Left lobe of liver (tissue), 2 donors: ENCODE measurements around the gene ARL9. TPM values are rescaled to one million over a fixed set of nuclear protein-coding genes. Genes with fewer than 3 reads are reported as not detected.
"Not testable (repeated sequence)": the region's sequence is repeated elsewhere in the genome, so short reads cannot be mapped to it uniquely, and the experiment has no call there.

Source experiments
- ATAC-seq: fragments of 200-7000 bp; cut with Tn5 transposase; one replicate; pipeline ENCODE4 v1.9.1; 2020; ENCODE audit warnings: mild to moderate bottlenecking, moderate library complexity
- DNase-seq: peaks from one replicate; pipeline ENCODE4 v3.0.0-alpha.2; 2020; ENCODE audit warnings: low spot score
- total RNA-seq: library from RNA; stranded (reverse); gene quantifications from one replicate; pipeline ENCODE4 v1.2.1, GENCODE V29; 2021
- donor health status: DM: no; HTN: no; CAD: no; lungs with moderate emphysema.
- donor health status: DM: no; HTN: yes; CAD: no.

Gene ARL9, protein sequence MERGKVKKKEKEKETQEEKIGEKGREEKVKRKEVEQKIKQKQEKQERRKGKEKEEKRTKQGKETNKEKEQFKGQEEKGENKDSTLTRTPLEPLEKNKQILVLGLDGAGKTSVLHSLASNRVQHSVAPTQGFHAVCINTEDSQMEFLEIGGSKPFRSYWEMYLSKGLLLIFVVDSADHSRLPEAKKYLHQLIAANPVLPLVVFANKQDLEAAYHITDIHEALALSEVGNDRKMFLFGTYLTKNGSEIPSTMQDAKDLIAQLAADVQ
- total RNA-seq, result 0.13 TPM

DNA sequence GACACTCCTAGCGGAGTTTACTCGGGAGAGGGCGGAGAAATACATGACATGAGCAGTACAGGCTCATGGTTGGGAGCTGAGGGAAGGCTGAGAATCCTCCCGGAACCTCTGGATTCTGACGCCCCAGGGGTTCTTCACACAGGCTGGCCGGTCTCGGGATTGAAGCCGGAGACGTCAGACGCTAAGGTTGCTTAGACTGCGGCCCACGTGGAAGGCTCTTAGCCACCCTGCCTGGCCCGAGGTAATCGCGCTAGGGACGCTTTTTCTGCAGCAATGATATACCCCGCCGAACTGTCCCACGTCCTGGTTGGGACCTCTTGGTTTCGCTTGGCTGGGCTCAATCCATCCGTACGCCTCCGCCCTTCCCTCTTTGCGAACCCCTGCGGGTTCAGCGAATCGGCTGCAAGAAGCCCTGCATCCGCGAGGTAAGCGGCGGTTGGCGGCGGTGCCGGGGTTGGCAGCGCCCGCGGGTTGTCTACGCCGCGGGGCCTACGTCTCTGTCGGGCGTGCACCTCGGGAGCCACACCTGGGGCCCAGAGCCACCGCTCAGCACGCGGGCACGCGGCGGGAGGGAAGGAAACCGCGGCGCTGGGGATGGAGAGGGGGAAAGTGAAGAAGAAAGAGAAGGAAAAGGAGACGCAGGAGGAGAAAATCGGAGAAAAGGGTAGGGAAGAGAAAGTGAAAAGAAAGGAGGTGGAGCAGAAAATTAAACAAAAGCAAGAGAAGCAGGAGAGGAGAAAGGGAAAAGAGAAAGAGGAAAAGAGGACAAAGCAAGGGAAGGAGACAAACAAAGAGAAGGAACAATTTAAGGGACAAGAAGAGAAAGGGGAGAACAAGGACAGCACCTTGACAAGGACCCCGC, at the start of gene ARL9:
ARL9 (plus strand) TSS at position 523 of the 862 bp plus-strand sequence; CDS start at position 595, 72 bp downstream.
- ATAC-seq (peak; percentile 92), DNase-seq (peak; percentile 53)

DNA sequence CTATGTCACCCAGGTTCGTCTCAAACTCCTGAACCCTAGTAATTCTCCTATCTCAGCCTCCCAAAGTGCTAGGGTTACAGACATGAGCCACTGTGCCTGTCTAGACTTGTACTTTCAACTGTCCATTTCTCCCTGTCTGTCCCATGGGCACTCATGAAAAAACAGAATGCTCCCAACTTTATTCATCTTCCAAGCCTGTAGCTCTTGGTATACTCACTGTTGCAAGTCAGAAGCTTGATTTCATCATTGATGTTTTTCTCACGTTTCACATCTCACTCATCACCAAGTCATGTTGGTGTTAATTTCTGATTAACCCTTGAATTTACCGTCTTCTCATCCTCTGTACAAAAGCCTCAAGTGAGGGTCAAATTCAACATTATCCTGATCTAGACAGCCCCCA, 45.5 kb upstream of the ARL9 start:
- ATAC-seq (no peak), DNase-seq (no peak)

DNA sequence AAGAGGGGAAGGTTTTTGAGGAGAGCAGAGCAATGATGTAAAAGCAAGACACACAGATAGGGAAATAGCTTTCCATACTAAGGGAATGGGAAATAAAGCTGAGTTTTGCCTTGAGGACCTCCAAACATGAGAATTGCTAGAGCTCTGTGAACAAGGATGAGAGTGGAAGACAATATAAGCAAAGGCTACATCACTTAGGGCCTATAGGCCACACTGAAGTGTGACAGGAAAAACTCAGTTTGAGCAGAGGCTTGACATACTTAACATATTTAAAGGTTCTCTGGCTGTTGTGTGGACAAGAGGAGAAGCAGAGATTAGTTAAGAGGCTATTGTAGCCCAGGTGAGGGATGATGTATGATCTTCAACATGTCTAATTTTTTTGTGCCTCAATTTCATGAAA, 43.4 kb upstream of the ARL9 start:
- ATAC-seq (no peak), DNase-seq (no peak)

DNA sequence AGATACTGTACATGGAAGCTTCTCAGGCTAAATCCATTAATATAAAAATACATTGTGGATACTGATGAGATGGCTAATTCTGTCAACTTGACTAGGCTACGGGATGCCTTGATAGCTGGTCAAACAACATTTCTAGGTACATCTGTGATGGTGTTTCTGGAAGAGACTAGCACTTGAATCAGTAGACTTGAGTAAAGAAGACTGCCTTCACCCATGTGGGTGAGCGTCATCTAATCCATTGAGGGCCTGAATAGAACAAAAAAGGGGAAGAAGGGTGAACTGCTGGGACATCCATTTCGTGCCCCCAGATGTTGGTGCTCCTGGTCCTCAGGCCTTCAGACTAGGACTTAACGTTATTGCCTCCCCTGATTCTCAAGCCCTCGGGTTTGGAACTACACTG, 41.9 kb upstream of the ARL9 start:
- no peak for ATAC-seq
- DNase-seq, result no peak

DNA sequence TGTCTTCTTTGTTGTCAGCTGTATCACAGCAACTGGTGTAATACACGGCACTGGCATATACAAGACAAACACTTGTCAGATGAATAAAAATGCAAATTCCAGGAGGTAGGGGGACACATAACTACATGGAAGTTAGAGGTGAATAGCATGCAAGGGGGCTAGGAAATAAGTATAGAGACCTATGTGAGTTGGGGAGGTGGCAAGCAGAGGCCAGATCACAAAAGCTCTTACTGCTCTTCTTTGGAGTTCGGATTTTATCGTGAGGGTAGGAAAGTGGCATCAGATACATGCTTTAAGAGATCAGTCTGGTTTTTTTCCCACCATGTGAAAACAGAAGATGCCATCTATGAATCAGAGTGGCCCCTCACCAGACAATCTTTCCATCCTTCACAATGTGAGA, 41.0 kb upstream of the ARL9 start:
- ATAC-seq, result no peak
- no peak for DNase-seq

DNA sequence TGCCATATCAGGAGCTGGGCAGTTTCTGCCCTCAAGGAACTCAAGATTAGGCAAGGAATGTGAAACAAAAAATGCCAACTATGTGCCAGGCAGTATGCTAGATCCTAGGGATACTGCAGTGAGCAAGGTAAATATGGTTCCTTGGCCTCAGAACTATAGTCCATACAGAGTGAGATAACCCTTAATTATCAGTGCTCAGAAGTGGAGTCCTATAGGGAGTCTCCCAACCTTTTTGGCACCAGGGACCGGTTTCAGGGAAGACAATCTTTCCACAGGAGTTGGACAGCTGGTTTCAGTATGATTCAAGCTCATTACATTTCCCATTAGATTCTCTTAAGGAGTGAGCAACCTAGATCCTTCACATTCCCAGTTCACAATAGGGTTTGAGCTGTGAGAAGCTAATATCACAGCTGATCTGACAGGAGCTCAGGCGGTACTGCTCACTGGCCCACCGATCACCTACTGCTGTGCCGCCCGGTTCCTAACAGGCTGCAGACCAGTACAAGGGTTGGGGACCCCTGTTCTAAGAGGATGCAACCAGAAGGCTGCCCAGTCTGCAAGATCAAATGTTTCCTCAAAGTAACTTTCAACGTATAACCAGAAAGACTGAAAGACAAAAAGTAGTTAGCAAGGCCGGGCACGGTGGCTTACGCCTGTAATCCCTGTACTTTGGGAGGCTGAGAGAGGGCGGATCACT, 39.8 kb upstream of the ARL9 start:
- ATAC-seq (no peak), DNase-seq (no peak)

DNA sequence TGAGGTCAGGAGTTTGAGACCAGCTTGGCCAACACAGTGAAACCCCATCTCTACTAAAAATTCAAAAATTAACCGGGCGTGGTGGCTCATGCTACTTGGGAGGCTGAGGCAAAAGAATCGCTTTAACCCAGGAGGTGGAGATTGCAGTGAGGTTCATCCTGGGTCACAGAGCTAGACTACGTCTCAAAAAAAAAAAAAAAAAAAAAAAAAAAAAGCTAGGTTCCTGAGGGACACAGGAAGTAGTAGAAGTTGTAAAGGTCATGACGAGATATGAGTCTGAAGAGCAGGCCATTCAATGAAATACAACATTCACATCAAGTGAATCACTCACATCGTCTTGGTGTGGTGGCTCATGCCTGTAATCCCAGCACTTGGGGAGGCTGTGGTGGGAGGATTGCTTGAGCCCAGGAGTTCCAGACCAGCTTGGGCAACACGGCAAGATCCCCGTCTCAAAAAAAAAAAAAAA, 39.3 kb upstream of the ARL9 start:
- not testable (repeated sequence) for ATAC-seq, DNase-seq

DNA sequence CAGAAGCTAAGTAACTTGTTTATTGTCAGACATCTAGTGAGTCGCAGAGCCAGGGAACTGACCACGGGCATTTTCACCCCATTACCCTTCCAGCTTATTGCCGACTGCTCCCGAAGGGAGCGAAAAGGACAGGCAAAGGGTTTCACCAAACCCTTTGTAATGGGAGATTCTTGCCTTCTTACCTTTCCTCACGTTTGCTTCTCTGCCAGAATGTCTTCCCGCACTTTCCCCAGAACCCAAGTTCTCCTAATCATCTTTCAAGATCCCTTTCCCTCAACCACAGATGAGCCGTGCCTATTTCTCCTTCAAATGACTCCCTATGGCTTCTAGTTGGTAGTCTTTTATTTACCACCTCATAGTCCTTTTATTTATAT, 38.7 kb upstream of the ARL9 start:
- ATAC-seq (no peak), DNase-seq (no peak)

DNA sequence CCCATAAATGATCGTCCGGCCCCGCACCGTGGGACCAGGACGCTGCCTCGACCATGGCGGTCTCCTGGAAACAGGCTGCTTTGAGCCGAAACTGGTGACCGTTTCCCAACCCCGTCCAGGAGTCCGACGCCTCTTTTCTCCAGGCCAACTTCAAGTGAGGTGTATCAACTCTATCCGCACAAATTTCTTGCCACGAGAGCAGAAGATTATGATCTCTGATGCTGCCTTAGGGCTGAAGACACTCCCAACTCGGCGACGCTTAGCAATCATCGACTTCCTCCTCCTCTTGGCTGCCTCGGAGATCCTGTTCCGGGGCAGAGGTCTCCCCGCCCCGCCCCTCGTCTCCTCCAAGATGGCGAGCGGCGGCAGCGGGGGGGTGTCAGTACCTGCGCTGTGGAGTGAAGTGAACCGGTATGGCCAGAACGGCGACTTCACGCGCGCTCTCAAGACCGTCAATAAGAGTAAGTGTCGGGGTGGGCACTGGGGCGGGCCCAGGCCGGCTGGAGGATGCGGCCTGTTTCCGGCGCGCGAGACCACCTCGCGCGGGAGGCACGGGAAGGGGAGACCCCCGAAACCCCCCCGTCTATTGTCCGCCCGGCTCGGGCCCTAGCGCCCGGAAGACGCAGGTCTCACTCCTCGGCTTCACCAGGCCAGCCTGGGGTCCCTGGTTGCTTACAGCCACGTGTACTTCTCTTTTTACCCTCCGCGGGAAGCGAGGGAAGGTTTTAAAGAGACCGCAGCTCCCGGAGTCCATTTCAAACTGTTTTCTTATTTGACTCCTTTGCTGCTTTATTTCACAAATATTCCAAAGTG, 38.1 kb upstream of the ARL9 start, which contains the start of gene SRP72:
SRP72 (plus strand) TSS at position 334 of the 813 bp plus-strand sequence; CDS start at position 353, 19 bp downstream.
- DNase-seq, result peak; percentile 85
- ATAC-seq, result peak; percentile 98

DNA sequence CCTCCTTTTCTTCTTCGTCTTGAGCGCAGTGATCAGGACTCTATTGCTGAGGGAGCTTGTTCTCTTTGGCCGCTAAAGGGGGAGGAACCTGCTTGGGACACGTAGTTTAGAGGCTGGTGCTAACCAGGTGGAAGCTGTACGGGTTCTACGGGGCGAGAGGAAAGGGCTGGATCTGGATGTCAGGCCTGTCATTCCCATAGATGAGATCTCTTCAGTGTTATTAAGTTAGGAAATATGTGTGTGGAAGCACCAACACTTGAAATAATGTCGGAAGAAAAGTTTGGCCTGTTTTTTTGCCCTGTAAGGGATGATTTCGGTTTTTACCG, 37.5 kb upstream of the ARL9 start:
- ATAC-seq, result peak; percentile 82
- no peak for DNase-seq

DNA sequence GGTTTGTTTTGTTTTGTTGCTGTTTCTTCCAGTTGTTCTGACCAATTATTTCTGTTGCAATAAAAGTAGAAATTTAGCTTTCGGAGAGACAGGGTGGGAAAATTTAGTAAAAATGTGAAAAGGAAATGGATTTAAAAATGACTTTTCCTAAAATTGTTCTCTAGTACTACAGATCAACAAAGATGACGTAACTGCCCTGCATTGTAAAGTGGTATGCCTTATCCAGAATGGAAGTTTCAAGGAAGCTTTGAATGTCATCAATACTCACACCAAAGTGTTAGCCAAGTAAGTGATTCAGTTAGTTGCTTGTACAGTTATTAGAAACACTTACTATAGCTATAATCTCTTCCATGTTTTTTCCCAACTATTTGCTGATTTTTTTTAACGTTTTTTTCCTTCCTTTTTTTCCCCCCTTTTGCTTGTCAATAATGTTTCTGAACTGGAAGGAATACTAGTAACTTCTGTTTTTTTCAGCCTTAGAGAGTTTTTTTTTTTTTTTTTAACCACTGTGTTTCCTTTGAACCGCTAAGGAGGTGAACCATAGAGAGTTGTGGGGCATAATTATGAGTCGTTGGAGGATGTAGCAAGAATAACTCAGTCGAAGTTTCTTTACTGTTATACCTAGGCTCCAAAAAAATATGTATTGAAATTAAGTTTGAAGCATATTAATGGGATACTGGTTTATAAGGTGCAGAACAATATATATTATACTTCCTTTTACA, 35.9 kb upstream of the ARL9 start:
- DNase-seq, result no peak
- ATAC-seq, result no peak

DNA sequence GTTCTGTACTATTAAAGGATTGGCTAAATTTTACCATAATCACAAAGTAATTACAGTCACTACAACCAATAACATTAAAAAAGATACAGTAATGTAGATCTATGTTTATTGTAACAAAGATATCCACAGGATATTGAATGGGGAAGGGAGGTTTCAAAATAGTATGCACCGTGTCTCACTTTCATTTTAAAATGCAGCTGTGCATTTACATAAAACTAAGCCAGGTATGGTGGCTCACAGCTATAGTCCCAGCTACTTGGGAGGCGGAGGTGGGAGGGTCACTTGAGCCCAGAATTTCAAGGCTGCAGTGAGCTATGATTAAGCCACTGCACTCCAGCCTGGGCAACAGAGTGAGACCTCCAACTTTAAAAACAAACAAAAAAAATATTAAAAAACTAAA, 29.7 kb upstream of the ARL9 start:
- DNase-seq, result no peak
- ATAC-seq, result no peak

DNA sequence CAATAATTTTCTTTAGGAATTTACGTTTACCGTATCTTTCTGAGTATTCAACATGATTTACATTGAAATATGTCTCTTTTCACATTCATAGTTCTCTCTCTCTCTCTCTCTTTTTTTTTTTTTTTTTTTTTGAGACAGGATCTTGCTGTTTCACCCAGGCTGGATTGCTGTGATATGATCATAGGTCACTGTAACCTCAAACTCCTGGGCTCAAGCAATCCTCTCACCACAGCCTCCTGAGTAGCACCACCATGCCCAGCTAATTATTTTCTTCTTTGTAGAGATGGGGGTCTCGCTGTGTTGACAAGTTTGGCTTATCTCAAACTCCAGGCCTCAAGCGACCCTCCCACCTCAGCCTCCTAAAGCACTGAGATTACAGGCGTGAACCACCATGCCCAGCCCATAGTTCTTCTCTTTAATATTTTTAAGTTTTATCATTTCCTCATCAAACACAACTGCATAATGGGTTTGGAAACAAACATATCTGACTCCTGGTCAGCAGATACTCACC, 28.3 kb upstream of the ARL9 start:
- no peak for ATAC-seq

DNA sequence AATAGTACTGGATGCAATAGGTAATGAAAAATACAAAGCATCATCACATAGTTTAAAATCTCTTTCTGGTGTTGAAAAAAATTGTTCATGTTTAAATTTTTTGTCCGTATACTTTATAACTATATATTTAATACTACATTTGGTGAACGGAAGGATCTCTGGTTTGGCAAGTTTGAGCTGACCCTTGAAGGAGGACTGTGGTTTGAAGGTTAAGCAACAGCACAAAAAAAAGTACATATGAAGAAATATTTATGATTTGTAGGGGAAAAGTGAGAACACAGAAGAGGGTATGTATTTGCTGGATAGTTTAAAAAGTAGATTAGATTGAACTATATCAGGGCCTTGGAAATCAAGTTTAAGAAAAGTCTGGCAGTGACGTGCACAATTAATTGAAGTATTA, 24.9 kb upstream of the ARL9 start:
- no peak for ATAC-seq
- no peak for DNase-seq

More for the DNA sequence above, 28.3 kb upstream of the ARL9 start:
- DNase-seq, result no peak

DNA sequence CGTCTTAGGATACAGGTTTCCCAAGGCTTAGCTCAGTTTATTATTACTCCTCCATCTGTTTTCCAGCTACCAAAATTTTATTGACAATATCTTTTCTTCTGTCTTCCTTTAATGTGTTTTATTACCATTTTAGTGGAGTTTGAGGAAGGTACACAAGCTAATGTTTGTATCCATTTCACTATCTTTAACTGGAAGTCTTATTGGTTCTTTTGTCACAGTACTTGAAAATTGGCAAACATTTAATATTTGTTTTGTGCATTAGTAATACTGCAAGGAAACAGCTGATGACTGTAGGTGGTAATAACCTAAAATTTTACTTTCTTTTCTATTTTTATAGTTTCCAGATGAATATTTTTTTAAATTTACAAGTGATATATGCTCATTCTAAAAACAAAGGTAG, 9.3 kb upstream of the ARL9 start:
- no peak for ATAC-seq
- no peak for DNase-seq

DNA sequence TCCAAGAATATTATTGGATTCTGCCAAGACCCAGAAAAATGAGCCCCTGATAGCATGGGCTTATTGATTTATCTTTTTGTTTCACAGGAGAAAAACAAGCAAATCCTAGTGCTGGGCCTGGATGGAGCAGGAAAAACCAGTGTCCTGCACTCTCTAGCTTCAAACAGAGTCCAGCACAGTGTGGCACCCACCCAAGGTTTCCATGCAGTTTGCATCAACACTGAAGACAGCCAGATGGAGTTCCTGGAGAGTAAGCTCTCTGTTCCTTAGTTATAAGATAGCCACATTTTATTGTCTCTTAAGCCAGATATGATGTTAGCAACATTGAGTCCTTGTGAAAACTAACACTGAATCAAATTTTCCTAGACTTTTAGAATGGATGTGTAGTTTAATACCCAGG, 5.5 kb downstream of the ARL9 start:
- ATAC-seq, result no peak
- DNase-seq, result no peak

DNA sequence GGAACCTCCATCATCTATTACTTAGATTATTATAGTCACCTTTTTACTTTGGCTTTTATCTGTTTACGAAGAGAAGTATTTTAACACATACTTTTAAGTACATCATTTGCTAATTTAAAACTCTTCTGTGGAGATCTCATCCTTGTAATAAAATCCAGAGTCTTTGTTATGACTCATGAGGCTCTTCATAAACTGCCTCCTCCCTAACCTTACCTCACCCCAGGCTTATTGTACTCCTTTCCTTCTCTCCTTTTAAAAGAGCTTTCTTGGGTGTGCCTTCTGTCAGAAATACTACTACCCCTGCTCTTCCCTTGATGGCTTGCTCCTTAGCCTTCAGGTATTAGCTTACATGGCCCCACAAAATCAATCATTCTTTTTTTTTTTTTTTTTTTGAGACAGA, 6.6 kb downstream of the ARL9 start:
- DNase-seq (no peak), ATAC-seq (no peak)

DNA sequence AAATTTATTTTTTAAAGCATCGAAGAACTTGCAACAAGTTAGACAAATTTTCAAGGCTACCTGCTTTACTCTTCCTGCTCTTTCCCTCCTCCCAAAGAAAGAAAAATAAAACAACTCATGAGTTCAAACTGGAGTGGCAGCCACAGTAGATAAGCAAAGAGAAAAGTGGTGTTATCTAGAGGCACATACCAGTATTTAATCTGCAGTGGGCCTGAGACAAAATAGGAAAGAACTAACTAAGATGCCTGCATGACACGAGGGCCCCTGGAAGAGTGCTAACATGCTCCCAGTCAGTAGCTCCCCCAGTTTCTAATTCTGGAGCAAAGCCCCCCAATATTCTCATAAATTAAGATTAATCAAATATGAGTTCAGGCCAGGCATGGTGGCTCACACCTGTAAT, 7.9 kb downstream of the ARL9 start:
- ATAC-seq, result no peak
- DNase-seq, result no peak

DNA sequence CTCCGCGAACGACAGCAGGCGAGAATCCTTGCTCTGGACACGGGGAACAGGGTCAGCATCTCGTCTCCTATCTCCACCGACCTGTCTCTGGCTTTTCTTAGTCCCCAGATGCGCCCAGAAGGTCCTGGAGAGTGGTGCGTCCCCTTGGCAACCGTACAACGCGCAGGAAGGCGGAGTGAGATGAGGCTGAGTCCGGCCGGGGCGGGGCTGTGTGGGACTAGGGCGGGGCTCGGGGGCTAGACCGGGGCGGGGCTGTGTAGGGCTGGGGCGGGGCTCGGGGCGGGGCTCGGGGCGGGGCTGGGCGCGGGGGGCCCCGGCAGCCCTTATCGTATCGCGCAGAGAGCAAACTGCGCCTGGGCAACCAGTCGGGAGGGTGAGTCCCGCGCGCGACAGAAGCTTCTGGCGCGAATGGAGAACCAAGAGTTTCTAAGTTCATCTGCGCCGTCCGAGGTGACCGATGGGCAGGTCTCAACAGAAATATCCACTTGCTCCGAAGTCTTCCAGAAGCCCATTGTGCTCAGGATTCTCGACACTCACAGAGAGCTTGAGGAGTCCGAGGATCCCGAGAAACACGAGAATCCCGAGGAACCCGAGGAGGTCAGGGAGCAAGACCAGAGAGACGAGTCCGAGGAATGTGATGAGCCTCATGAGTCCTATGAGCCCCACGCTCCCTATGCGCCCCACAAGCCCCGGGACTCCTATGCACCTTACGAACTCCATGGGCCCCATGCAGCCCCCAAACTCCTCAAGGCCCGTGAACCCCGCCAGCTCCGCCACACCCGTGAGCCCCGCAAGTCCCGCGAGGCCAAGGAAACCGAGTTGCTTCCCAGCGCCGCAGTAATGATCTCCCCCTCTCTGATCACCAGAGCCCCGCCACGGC, 24.9 kb downstream of the ARL9 start:
- DNase-seq, result peak; percentile 70
- ATAC-seq, result peak; percentile 96
